H1 (cell line): ENCODE data around the gene OR4E2. TPM values are rescaled to one million over a fixed set of nuclear protein-coding genes. Genes with fewer than 3 reads are reported as not detected.

Experiments
- polyA plus RNA-seq, 7 experiments: library from polyadenylated mRNA; depleted of rRNA in 3 of 7; stranded (reverse) in 5 of 7; unstranded in 2 of 7; fragments of >200 nt in 5 of 7; fragments of 200-250 nt in 2 of 7; gene quantifications; 1 replicate in 5 of 7; 2 replicates in 1 of 7; 4 replicates in 1 of 7; pipeline versions ENCODE4 v1.2.1 to v1.2.3, GENCODE V29; 2011 to 2013; ENCODE audit warnings: missing spikeins in 2 of 7, mixed read lengths in 2 of 7
- total RNA-seq: library from RNA; stranded (reverse); fragmentation: NEBNext Ultra II Directional; extraction: Animal tissue kit (Norgen Biotek cat#: 25700); gene quantifications from 2 replicates; pipeline ENCODE4 v1.2.1, GENCODE V29; 2021
- TF ChIP-seq, protein P1 (sequence below): fragments of 300-600 bp; sonication (generic); IDR thresholded peaks from 2 replicates; pipeline ENCODE4 v1.7.1; 2012; ENCODE audit warnings: low read length, moderate library complexity, mild to moderate bottlenecking, inconsistent platforms; ENCODE audit not compliant: insufficient replicate concordance

OR4E2 gene
- total and polyA plus RNA-seq, 2 of the 8 experiments (the other 6 are each of a cell fraction or from before 2014, with no cell fraction given), result not detected

DNA sequence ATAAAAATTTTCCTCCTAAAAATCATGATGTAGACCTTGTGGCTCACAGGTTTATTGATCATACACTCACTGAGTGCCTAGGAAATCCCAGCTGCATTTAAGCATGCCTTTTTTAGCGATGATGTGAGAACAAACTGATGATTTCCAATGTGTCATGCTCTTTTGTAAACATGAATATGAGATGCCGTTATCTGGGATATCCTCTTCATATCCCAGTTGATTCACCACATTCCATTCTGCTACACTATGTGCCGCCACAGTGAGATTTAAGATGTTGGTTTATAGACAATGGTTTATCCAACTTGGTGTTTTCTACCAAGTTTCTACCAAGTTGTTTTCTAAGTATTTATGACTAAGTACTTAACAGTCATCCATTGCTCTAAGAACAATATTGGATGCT, 14.7 kb downstream of the OR4E2 start (continued):
- TF ChIP-seq, protein P1, sequence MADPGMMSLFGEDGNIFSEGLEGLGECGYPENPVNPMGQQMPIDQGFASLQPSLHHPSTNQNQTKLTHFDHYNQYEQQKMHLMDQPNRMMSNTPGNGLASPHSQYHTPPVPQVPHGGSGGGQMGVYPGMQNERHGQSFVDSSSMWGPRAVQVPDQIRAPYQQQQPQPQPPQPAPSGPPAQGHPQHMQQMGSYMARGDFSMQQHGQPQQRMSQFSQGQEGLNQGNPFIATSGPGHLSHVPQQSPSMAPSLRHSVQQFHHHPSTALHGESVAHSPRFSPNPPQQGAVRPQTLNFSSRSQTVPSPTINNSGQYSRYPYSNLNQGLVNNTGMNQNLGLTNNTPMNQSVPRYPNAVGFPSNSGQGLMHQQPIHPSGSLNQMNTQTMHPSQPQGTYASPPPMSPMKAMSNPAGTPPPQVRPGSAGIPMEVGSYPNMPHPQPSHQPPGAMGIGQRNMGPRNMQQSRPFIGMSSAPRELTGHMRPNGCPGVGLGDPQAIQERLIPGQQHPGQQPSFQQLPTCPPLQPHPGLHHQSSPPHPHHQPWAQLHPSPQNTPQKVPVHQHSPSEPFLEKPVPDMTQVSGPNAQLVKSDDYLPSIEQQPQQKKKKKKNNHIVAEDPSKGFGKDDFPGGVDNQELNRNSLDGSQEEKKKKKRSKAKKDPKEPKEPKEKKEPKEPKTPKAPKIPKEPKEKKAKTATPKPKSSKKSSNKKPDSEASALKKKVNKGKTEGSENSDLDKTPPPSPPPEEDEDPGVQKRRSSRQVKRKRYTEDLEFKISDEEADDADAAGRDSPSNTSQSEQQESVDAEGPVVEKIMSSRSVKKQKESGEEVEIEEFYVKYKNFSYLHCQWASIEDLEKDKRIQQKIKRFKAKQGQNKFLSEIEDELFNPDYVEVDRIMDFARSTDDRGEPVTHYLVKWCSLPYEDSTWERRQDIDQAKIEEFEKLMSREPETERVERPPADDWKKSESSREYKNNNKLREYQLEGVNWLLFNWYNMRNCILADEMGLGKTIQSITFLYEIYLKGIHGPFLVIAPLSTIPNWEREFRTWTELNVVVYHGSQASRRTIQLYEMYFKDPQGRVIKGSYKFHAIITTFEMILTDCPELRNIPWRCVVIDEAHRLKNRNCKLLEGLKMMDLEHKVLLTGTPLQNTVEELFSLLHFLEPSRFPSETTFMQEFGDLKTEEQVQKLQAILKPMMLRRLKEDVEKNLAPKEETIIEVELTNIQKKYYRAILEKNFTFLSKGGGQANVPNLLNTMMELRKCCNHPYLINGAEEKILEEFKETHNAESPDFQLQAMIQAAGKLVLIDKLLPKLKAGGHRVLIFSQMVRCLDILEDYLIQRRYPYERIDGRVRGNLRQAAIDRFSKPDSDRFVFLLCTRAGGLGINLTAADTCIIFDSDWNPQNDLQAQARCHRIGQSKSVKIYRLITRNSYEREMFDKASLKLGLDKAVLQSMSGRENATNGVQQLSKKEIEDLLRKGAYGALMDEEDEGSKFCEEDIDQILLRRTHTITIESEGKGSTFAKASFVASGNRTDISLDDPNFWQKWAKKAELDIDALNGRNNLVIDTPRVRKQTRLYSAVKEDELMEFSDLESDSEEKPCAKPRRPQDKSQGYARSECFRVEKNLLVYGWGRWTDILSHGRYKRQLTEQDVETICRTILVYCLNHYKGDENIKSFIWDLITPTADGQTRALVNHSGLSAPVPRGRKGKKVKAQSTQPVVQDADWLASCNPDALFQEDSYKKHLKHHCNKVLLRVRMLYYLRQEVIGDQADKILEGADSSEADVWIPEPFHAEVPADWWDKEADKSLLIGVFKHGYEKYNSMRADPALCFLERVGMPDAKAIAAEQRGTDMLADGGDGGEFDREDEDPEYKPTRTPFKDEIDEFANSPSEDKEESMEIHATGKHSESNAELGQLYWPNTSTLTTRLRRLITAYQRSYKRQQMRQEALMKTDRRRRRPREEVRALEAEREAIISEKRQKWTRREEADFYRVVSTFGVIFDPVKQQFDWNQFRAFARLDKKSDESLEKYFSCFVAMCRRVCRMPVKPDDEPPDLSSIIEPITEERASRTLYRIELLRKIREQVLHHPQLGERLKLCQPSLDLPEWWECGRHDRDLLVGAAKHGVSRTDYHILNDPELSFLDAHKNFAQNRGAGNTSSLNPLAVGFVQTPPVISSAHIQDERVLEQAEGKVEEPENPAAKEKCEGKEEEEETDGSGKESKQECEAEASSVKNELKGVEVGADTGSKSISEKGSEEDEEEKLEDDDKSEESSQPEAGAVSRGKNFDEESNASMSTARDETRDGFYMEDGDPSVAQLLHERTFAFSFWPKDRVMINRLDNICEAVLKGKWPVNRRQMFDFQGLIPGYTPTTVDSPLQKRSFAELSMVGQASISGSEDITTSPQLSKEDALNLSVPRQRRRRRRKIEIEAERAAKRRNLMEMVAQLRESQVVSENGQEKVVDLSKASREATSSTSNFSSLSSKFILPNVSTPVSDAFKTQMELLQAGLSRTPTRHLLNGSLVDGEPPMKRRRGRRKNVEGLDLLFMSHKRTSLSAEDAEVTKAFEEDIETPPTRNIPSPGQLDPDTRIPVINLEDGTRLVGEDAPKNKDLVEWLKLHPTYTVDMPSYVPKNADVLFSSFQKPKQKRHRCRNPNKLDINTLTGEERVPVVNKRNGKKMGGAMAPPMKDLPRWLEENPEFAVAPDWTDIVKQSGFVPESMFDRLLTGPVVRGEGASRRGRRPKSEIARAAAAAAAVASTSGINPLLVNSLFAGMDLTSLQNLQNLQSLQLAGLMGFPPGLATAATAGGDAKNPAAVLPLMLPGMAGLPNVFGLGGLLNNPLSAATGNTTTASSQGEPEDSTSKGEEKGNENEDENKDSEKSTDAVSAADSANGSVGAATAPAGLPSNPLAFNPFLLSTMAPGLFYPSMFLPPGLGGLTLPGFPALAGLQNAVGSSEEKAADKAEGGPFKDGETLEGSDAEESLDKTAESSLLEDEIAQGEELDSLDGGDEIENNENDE, result no peak
